ENCODE data around the gene DBNDD1.

- TF ChIP-seq, protein P1, sequence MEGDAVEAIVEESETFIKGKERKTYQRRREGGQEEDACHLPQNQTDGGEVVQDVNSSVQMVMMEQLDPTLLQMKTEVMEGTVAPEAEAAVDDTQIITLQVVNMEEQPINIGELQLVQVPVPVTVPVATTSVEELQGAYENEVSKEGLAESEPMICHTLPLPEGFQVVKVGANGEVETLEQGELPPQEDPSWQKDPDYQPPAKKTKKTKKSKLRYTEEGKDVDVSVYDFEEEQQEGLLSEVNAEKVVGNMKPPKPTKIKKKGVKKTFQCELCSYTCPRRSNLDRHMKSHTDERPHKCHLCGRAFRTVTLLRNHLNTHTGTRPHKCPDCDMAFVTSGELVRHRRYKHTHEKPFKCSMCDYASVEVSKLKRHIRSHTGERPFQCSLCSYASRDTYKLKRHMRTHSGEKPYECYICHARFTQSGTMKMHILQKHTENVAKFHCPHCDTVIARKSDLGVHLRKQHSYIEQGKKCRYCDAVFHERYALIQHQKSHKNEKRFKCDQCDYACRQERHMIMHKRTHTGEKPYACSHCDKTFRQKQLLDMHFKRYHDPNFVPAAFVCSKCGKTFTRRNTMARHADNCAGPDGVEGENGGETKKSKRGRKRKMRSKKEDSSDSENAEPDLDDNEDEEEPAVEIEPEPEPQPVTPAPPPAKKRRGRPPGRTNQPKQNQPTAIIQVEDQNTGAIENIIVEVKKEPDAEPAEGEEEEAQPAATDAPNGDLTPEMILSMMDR (IDR thresholded peaks at IDR 0.05; ENCODE audit: insufficient read depth, low read depth, low read length) = no peak
- no peak for TF ChIP-seq EZH2 (IDR thresholded peaks at IDR 0.05; ENCODE audit: insufficient read depth, low read length)
These were observed 15.2 kb upstream of the DBNDD1 start for GRCh38 chr16:90034504-90034903.
